SKM-1 treated with dmso at 0.1 percent for 144 hours (cell line): ENCODE data around the gene SLC13A5.
"Not testable (repeated sequence)": the region's sequence is repeated elsewhere in the genome, so short reads cannot be mapped to it uniquely, and the experiment has no call there.

Experiments used
- DNase-seq: peaks from one replicate; lab custom pipeline; 2025; ENCODE audit not compliant: unreplicated experiment; lab: John Stamatoyannopoulos, UW

Gene SLC13A5

DNA sequence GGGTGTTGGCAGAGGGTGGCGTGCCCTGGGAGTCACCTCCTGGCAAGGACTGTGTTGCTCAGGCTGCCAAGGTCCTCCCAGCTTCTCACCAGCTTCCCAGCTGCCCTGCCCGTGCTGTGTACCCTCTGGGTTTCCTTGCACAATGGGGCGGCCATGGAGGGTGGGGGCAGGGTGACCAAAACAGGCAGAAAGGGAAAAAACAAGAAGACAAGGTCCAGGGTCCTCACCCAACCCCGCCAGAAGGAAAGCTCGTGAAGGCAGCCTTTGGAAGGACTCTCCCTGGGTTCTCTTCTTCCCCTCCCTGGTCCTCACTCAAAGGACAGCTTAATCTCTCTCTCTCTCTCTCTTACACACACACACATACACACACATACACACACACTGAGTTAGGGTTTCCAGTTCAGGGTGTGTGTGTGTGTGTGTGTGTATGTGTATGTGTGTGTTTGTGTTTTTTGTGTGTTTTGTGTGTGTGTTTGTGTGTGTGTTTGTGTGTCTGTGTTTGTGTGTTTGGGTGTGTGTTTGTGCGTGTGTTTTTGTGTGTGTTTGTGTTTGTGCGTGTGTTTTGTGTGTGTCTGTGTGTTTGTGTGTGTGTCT, 2.0 kb downstream of the SLC13A5 start:
- no peak for DNase-seq

DNA sequence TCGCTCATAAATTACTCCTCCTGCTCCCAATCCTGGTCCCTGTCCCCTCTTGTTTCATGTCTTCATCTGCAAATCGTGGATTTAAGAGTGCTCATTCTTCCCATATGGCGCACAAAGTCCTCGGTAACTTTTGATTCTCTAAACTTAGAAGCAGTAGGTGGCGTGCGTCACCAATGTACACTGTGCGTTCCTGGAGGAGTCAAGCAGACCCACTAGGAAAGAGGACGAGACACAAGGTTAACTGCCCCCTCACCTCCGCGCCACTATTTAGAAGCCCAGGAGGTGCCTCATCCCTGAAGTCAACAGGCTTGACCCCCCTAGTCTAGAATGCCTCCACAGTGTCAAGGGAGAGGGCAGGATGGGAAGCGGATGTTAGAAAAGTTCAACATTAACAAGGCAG, 2.9 kb downstream of the SLC13A5 start:
- no peak for DNase-seq

DNA sequence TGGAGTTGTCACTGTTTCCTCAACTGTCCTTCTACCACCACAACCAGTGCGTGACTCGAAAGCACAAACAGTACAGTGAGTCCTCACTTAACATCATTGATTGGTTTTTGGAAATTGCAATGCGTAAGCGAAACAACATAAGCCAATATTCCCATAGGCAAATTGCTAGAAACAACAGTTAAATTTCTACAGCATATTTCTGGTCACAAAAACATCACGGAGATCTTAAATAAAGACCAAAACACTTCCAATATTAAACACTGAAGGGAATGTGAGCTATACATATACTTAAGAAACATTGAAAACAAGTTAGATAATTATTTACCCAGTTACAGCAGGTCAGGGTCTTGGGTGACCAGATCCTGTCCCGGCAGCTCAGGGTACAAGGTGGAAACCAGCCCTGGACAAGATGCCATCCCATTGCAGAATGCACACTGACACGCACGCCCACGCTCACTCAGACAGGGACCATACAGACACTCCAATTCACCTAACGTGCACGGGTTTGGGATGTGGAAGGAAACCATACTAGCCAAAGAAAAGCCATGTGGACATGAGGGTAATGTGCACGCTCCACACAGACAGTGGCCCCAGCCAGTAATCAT, 4.7 kb downstream of the SLC13A5 start:
- DNase-seq = no peak

DNA sequence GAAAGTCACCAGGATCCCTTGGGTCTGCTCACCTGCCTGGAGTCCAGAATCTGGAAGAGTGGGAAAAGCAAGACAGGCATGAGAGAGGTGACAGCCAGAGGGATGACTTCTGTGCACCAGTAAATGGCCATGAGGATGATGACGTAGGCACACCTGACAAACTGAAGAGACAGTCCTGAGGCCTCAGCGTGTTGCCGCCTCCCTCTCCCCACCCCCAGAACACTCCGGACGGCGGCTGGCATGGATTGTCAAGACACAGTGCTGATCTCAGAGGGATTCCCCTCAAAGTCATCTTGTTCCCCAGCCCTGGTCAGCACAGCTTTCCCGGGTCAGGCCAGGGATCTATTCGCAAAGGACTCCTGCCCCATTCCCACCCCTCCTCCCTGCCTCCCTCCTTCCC, 6.2 kb downstream of the SLC13A5 start:
- DNase-seq = no peak

DNA sequence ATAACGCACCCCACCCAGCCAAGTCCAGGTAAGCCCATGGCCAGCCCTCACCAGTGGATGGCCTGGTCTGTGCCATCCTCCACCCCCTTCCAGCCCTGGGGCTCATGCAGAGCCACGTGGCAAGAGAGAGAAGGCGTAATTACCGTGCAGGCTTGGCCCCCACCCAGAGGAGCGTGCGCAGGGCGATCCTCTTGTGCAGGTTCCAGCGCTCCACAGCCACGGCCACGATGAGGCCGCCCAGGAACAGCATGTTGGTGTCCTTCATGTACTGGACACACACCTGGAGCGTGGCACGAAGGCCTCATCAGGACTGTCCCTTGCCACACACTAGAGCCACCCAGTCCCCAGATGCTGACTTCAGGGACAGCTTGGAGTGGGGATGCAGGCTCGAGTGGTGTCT, 6.7 kb downstream of the SLC13A5 start:
- DNase-seq = no peak

DNA sequence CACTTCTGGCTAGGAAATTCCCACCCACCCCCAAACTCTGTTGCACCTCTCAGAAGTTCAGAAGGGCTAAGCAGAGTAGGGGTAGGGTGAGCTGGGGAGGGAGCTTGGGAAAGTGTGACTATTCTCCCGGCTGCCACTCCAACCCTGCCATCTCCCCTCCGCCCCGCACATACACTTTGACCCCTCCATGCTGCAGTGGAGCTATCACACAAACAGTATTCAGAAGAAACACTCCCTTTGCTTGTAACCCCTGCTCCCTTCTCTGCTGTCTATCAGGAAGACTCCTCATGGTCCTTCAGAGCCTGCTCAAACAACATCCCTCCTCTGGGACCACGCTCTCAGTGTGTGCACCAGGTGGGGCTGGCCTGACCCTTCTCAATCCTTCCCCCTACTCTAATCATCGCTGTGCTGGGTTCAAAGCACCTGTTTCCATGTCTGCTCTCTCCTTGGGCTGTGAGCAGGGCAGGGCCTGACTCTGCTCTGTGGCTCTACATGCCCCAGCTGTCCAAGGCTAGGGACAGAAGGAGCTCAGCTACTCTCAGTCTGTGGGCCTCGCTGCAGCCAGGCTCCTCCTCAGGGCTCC, 8.6 kb downstream of the SLC13A5 start:
- no peak for DNase-seq

DNA sequence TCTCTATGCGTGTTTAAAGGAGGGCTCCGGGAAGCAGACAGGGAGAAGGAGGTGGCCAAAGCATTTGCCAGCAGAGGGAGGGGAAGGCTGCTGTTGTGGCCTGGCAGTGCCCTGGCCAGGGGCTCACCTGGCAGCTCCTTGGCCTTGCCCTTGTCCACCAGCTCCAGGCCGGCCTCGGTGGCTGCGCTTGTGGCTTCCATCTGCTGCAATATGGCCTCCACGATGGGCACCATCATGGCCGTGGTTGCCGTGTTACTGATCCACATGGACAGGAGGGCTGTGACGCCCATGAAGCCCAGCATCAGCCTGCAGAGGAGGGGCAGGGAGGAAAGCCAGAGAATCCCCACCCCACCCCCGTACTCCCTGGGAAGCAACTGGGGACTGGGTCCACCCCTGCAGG, 9.4 kb downstream of the SLC13A5 start:
- no peak for DNase-seq

DNA sequence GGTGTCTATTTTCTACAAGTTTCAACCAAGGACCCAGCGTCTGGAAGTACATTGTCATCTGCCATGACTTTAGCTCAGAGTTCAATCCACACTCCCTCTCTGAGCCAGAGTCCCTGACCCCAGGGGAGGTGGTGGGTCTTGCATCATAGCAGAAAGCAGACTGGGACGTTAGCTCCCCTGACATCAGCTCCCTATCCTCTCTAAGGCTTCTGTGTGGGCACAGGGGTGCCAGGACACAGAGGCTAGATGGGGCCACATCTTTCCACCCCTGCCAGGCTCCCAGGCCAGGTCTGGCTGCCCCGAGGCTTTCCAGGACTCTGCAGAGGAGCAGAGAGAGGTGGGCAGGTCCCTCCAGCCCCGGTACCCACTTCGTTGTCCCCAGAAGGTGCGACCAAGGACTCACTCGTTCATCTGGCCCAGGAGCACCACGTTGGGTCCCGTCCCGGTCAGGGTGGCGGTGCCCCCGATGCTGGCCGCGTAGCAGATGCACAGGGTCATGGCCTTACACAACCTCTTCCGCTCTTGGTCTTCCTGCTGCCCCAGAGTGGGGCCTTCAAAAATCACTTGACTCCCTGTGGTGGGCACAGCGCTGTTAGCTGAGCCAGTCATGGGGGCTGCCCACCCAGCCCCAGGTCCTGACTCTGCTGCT, 10.5 kb downstream of the SLC13A5 start:
- no peak for DNase-seq

DNA sequence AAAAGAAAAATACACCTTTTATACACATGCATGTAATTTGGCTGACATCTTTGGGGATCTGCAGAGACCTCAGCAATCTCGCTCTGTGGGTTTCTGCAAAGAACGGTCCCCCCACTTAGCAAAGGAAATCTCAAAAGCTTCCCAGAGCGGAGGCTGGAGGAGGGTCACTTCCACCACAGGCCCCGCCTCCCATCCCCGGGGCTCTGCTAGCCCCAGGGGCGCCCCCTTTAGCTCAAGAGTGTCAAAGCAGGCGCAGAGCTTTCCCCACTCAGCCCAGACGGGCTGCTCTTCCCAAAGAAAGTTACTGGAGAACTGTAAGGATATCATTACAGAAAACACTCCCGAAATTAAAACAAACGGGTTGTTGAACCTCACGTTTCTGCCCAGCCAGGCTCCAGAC, 11.4 kb downstream of the SLC13A5 start:
- DNase-seq = no peak

DNA sequence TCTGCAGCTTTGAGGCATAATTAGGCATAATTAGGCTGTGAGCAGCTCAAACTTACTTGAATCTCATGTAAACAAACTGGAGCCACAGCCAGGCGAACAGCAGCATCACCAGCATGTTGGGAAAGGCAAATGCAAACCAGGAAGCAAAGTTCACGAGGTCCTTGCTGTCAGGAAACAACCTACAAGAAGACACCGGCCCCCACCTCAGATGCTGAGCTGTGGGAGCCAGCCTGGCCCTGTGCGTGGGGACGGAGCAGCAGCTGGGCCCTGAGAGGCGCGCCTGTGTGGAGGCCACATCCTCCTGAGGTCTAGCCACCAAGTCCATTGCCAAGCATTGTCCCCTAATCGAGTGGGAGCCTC, 12.2 kb downstream of the SLC13A5 start:
- DNase-seq = no peak

DNA sequence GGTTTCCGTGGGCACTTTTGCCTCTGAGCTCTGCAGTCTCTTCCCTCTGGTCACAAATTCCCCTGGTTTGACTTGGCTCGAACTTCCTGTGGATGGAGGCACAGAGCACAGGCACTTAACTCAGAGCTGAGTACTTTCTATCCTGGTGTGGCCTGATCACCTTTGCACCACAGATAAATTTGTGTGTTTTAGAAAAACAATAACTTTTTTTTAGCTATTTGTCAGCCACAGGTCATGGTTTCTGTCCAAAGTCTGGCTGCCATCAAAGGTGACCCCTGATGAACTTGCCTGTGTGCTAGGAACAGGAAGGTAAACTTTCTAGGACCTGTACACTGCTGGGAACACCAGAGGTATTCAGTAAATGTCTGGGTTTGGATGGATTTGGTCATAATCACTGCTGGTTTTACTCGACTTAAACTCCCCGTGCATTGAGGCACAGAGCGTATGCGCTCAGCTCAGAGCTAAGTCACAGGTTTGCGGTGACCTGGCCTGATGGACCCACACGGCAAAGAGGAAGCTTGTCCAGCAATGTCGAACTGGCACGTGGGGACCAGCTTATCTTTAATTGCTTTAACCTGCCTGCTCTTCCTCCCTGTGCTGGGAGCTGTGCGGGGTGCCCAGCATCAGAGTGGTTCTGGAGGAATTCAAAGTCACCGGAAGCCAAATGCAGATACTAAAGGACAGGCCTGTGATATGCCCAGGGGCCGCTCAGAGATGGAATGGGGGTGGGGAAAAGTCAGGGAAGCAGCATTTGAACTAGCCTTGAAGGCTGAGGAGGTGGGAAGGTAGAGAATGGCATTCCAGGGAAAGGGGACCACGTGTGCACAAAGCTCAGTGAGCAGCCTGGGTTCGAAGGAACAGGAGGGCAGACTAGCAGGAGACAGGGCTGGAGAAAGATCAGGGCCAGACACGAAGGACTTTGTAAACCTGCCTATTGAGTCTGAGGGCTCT, 12.9 kb downstream of the SLC13A5 start:
- no peak for DNase-seq

DNA sequence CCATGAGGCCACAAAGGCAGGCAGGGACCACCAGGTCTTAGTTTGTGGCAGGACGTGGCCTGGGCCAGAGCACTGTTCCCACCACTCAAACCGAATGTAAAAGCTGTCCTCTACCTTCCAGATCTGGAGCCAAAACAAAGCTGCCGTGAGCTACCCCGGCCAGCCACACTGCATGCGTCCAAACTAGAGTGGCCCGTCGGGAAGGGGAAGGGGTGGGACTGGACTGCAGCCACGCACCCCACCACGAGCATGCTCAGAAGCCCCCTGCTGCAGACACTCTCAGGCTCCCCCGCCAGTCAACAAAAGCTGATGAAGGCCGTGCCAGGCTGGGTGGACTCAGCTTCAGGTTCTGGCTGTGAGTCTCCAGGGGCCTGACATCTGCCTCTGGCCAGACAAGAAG, 15.2 kb downstream of the SLC13A5 start:
- DNase-seq = no peak

DNA sequence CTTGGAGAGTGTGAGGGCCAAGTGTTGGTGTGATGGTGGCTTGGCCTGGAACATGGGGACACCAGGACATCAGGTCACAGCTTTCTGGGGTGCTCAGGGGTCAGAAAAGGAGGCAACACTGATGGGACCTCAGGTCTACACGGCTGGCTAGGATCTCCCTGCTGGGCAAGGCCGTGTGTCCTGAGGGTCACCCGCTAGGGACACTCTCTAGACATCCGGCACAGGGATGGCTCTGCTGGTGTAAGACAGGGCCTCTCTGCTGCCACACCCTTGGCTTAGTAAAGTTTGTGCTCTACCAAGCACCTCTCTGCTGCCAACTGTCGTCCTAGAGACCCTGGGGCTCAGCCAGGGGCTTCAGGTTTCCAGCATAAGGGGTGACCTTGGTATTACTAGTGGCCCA, 16.3 kb downstream of the SLC13A5 start:
- DNase-seq = no peak

DNA sequence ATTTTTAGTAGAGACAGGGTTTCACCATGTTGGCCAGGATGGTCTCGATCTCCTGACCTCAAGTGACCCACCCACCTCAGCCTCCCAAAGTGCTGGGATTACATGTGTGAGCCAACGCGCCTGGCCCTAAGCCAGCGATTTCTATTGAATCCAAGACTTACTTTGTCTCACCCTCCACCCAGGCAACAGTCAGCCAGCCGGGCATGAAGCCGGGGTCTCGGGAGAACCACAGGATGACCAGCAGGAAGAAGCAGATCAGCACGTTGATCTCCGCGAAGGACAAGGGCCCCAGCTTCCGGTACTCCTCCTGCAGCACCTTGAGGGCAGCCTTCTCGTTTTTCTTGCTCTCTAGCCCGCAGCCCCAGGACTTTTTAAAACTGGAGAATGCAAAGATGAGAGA, 17.6 kb downstream of the SLC13A5 start:
- no peak for DNase-seq

DNA sequence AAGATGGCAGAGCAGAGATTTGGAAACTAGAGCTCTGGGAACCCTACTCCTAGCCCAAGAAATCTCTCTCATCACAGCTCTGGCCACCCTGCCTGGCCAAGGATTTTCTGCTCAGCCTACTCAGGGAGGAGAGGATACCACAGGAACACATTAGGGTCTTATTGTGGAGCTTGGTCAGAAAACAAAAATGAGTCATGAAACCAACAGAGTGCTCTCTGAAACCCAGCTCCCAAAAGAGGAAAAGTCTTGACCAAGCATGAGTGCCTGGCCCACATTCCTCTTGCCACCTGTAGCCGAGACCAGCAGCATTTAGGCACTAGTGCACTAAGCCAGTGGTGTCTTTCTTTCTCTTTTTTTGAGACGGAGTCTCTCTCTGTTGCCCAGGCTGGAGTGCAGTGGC, 18.1 kb downstream of the SLC13A5 start:
- DNase-seq = no peak

DNA sequence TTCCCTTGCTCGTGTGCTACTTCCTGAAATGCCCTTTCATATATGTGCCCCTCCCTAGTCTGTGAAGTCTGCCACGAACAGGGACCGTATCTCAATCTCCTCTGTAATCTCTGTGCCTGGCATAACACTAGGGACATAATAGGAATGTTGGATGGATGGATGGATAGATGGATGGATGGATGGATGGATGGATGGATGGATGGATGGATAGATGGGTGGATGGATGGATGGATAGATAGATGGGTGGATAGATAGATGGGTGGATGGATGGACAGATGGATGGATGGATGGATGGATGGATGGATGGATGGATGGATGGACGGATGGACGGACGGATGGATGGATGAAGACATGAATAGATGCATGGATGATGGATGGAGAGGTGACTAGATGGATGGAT, 21.2 kb downstream of the SLC13A5 start:
- not testable (repeated sequence) for DNase-seq

DNA sequence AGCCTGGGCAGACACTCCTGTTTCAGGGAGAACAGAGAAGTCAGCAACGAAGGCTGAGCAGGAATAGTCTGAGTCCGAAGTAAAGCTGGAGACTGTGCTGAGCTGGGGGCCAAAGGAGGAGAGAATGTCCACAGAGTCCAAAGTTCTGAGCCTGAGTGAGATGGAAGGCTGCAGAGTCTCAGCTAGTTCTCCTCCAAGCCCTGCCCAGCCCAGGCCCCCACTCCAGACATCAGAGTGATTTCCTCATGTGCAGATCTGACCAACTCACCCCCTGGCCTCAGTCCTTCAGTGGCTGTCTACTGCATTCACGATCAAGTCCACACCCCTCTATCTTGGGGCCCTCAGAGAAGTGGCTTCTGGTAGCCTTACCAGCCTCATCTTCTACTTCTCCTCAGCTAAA, 21.6 kb downstream of the SLC13A5 start:
- DNase-seq = no peak

DNA sequence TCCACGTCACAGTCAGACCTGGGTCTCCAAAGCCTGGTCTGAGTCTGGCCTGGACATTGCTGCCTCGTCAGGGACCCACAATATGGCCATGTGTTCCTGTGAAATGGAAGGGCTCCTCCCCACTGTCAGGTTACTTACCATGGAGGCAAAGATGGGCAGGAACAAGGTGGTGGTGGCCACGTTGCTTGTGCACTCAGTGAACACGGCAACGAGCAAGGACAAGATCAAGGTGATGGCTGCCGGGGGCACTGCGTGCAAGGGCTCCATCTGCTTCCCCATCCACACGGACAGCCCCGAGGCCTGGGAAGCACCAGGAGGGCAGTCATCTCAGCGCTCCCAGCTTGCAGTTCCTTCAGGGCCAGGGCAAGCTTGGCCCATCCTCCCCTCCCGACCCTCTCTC, 22.5 kb downstream of the SLC13A5 start:
- DNase-seq = no peak

DNA sequence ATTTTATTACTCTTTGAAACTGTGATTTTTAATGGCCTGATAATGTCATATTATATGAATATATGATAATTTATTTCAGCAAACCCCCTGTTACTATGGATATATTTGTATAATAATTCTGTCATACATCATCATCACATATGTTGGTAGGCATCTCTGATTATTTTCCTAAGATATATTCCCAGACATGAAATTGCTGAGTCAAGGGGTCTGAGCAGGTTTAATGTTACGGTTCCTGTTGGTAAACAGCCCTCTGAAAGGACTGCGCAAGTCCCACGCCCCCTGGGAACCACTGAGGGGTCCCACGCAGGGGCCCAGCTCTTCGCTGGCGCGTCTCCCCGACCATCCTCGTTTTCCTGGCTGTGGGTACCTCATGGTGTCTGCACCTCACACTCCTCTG, 24.2 kb downstream of the SLC13A5 start:
- no peak for DNase-seq

DNA sequence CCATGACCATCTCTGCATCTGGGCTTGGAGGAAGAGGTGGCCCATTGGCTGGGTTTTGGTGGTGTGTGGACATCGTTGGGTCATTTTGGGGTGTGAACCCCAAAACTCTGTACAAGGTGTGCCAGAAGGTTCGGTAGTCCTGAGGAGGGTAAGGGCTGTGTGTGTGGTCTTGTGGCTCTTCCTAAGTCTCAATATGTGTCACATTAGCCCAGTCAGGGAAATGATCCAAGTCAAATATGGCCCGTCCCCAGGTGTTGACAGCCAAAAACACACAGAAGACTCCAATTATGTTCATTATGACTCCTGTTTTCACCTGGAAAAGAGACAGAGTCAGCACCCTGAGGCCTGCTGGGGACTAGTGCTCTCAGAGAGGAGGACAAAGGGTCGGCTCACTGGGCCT, 27.1 kb downstream of the SLC13A5 start:
- DNase-seq = no peak
